Karpas-422 (cell line): ENCODE measurements around the gene MUC7. TPM values are rescaled to one million over a fixed set of nuclear protein-coding genes. Genes with fewer than 3 reads are reported as not detected.
"Not testable (repeated sequence)": the region's sequence is repeated elsewhere in the genome, so short reads cannot be mapped to it uniquely, and the experiment has no call there.

Experiments used
- DNase-seq: peaks from one replicate; pipeline ENCODE4 v3.0.0-alpha.2; 2015
- H2AFZ ChIP-seq: fragments of 200-600 bp; sonication (generic); 2 replicates; pipeline ENCODE4 v1.6.1; 2014; ENCODE audit warnings: antibody characterized with exemption, low read length, mixed read lengths
- H3K27ac ChIP-seq: fragments of 200-600 bp; sonication (generic); 2 replicates; pipeline ENCODE4 v1.5.1; 2014; ENCODE audit warnings: mild to moderate bottlenecking, low read length, moderate library complexity
- H3K27me3 ChIP-seq: fragments of 200-600 bp; sonication (generic); 2 replicates; pipeline ENCODE4 v1.6.1; 2014; ENCODE audit warnings: low read length, mixed read lengths
- H3K36me3 ChIP-seq: fragments of 200-600 bp; sonication (generic); 2 replicates; pipeline ENCODE4 v1.6.1; 2014; ENCODE audit warnings: low read length, mixed read lengths; ENCODE audit not compliant: insufficient read depth
- H3K4me1 ChIP-seq: fragments of 200-600 bp; sonication (generic); 2 replicates; pipeline ENCODE4 v1.6.1; 2014; ENCODE audit warnings: mild to moderate bottlenecking, low read length, mixed read lengths
- H3K4me2 ChIP-seq: fragments of 200-600 bp; sonication (generic); 2 replicates; pipeline ENCODE4 v1.6.1; 2014; ENCODE audit warnings: low read length, low read depth, mild to moderate bottlenecking; ENCODE audit not compliant: poor library complexity, severe bottlenecking
- H3K4me3 ChIP-seq: fragments of 200-600 bp; sonication (generic); 2 replicates; pipeline ENCODE4 v1.5.1; 2014; ENCODE audit warnings: mild to moderate bottlenecking, antibody characterized with exemption, low read length, mixed read lengths
- H3K79me2 ChIP-seq: fragments of 200-600 bp; sonication (generic); 2 replicates; pipeline ENCODE4 v1.6.1; 2014; ENCODE audit warnings: mild to moderate bottlenecking, low read length, mixed read lengths
- H3K9ac ChIP-seq: fragments of 200-600 bp; sonication (generic); 2 replicates; pipeline ENCODE4 v1.6.0; 2014; ENCODE audit warnings: low read length
- H3K9me2 ChIP-seq: fragments of 200-600 bp; sonication (generic), shearing (Covaris generic); replicated peaks from 2 replicates; pipeline ENCODE4 v1.6.0; 2014; ENCODE audit warnings: mild to moderate bottlenecking, low read length, moderate library complexity; ENCODE audit not compliant: insufficient read depth
- H3K9me3 ChIP-seq: fragments of 300-700, 200-600 bp; sonication (generic); 2 replicates; pipeline ENCODE4 v1.6.1; 2014; ENCODE audit warnings: low read length, mixed read lengths
- H4K20me1 ChIP-seq: fragments of 200-600 bp; sonication (generic); 2 replicates; pipeline ENCODE4 v1.6.1; 2014; ENCODE audit warnings: mild to moderate bottlenecking, antibody characterized with exemption, low read length, low read depth; ENCODE audit not compliant: insufficient read depth
- total RNA-seq: library from RNA; depleted of rRNA; stranded (reverse); fragments of >200 nt; shearing (Covaris generic); gene quantifications from 2 replicates; pipeline ENCODE4 v1.2.3, GENCODE V29; 2014; ENCODE audit warnings: low replicate concordance

MUC7 gene
- total RNA-seq, 1 experiment from 2014 or later = not detected

DNA sequence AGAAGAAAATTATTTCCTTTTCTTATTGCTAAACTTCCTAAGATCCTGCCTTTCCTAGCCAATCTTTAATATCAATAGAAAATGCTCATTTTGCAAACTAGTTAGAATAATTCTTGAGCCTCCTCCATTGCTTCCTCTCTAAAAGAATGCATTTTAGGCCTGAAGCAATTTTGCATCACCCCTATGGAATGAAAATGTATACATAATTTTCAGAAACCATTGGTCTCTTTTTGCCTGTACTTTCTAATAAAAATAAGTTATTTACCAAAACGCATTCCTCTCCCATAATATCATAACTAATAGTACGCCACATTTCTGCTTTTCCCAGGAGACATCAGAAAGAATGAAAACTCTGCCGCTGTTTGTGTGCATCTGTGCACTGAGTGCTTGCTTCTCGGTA lies 1.7 kb downstream of the MUC7 start:
- Histone ChIP-seq H3K27ac (no peak overlapping the region), H3K9ac (no peak overlapping the region), H4K20me1 (no peaks in the 10 kb centered on the region), H3K36me3 (no peaks in the 10 kb centered on the region), H3K4me3 (no peak overlapping the region), H3K4me1 (no peaks in the 10 kb centered on the region), H2AFZ (no peak overlapping the region), H3K79me2 (no peaks in the 10 kb centered on the region), H3K4me2 (no peak overlapping the region), H3K9me3 (no peaks in the 10 kb centered on the region), H3K9me2 (no peaks in the 10 kb centered on the region), H3K27me3 (no peaks in the 10 kb centered on the region)
- no peak for DNase-seq

DNA sequence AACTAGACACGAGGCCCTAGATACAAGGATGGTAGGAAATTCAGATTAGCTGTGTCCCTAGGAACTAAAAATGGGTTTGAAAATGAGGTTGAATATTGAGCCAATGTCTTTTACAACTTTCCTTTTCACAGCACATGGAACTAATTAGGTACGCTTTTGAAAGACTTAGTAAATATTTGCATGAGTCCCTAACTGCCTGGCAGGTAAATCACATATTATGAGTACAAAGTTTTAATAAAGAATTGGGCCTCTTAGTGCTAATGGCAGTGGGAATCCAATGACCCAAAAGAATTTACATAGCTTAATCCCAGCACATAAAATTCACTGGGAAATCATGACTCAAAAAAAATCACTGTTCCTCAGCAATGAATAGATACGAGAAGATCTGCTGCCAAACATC lies 16.8 kb downstream of the MUC7 start:
- Histone ChIP-seq H3K27me3 (no peaks in the 10 kb centered on the region), H3K79me2 (no peaks in the 10 kb centered on the region), H3K4me2 (no peak overlapping the region), H3K4me3 (no peak overlapping the region), H2AFZ (no peak overlapping the region), H3K9ac (no peak overlapping the region), H3K36me3 (no peaks in the 10 kb centered on the region), H3K4me1 (no peaks in the 10 kb centered on the region), H3K9me3 (no peaks in the 10 kb centered on the region), H3K9me2 (no peaks in the 10 kb centered on the region), H3K27ac (no peak overlapping the region), H4K20me1 (no peaks in the 10 kb centered on the region)
- no peak for DNase-seq

DNA sequence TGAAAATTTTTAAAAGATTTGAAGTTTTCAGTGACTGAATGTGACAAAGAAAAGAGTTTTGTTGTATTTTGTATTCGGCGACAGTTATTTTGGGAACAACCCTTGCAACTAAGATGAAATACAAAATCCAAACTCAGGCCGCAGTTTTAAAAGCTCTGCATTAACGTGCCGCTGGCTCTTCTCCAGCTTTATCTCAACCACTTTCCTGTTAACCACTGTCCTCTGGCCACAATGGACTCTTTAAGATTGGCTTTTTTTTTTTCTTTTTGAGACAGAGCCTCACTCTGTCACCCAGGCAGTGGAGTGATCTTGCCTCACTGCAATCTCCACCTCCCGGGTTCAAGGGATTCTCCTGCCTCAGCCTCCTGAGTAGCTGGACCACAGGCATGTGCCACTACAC lies 24.2 kb downstream of the MUC7 start:
- Histone ChIP-seq H3K9me2 (no peaks in the 10 kb centered on the region), H3K79me2 (no peaks in the 10 kb centered on the region), H2AFZ (no peak overlapping the region), H3K9me3 (no peaks in the 10 kb centered on the region), H3K4me3 (no peak overlapping the region), H3K4me2 (no peak overlapping the region), H3K9ac (no peak overlapping the region), H4K20me1 (no peaks in the 10 kb centered on the region), H3K27ac (no peak overlapping the region), H3K4me1 (no peaks in the 10 kb centered on the region), H3K27me3 (no peaks in the 10 kb centered on the region), H3K36me3 (no peaks in the 10 kb centered on the region)
- DNase-seq = no peak

DNA sequence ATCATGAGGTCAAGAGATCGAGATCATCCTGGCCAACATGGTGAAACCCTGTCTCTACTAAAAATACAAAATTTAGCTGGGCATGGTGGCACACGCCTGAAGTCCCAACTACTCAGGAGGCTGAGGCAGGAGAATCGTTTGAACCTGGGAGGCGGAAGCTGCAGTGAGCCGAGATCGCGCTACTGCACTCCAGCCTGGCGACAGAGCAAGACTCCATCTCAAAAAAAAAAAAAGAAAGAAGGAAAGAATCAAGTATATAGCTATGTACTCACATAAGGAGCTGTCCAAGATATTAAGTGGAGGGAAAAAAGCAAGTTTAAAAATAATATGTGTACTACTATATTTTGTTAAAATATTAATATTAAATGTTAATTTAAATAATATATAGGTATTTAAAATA lies 29.8 kb downstream of the MUC7 start:
- H3K36me3 ChIP-seq, H2AFZ ChIP-seq, H3K9me3 ChIP-seq, H3K4me2 ChIP-seq, H4K20me1 ChIP-seq, H3K9ac ChIP-seq, H3K27me3 ChIP-seq, H3K9me2 ChIP-seq, H3K4me1 ChIP-seq, H3K4me3 ChIP-seq, H3K27ac ChIP-seq, H3K79me2 ChIP-seq, DNase-seq: not testable (repeated sequence)

- no peaks in the 10 kb centered on the region for H3K79me2 ChIP-seq
- no peaks in the 10 kb centered on the region for H3K36me3 ChIP-seq
- H3K27ac ChIP-seq = no peak overlapping the region
- H3K9ac ChIP-seq = no peak overlapping the region
- H3K9me2 ChIP-seq = no peaks in the 10 kb centered on the region
- H3K4me1 ChIP-seq = no peaks in the 10 kb centered on the region
- no peaks in the 10 kb centered on the region for H3K27me3 ChIP-seq
- H2AFZ ChIP-seq = no peak overlapping the region
- H3K4me2 ChIP-seq = no peak overlapping the region
- DNase-seq = no peak
- no peaks in the 10 kb centered on the region for H3K9me3 ChIP-seq
- H4K20me1 ChIP-seq = no peaks in the 10 kb centered on the region
- no peak overlapping the region for H3K4me3 ChIP-seq
Observed at GRCh38 chr4:70504733-70505132, 32.7 kb downstream of the MUC7 start.

DNA sequence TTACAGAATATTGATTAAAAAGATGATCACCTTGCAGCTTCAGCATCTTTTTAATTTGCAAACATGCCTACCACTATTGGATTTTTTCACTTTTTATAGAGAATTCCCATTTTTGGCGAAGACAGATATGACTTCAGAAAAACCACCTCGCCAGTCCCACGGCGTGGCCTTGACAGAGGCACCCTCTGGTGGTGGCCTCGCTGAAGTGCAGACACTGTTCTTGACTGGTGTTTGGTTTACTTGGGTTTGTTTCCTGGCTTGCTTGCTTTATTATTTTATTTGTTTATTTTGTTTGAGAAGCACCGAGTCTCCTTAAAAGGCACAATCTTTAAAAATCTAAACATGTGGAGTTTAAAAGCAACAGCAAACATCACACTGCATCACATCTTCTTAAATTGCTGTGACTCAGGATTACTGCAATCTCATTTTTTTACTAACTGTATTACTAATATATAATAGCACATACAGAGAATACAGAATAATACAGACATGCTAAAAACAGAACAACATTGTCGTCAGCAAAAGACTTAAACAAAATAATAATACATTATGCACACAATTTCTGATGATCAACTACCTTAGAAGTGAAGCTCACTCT lies 33.3 kb downstream of the MUC7 start:
- no peak overlapping the region for H3K4me3 ChIP-seq
- no peak overlapping the region for H3K9ac ChIP-seq
- H3K4me2 ChIP-seq = no peak overlapping the region
- no peaks in the 10 kb centered on the region for H3K9me3 ChIP-seq
- no peaks in the 10 kb centered on the region for H3K36me3 ChIP-seq
- H3K79me2 ChIP-seq = no peaks in the 10 kb centered on the region
- H3K27ac ChIP-seq = no peak overlapping the region
- no peak overlapping the region for H2AFZ ChIP-seq
- no peaks in the 10 kb centered on the region for H3K9me2 ChIP-seq
- H3K4me1 ChIP-seq = no peaks in the 10 kb centered on the region
- peak; percentile 74 for DNase-seq
- no peaks in the 10 kb centered on the region for H3K27me3 ChIP-seq
- H4K20me1 ChIP-seq = no peaks in the 10 kb centered on the region

DNA sequence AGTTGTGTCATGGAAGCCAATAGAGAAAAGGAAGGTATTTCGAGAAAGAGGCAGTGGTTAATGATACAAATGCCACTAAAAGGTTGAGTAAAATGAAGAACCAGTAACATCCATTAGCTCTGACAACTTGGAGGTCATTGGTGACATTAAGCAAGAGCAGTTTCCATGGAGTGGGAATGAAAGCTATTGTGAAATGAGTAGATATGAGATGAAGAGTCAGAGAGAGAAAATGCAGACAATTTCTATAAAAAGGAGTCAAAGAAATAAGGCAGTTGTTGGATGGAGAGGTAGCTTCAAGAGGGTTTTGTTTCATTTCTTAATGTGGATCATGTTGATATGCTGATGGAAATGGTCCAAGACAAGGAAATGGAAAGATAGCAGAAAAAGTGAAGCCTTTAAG lies 36.8 kb downstream of the MUC7 start:
- H3K9me3 ChIP-seq = no peaks in the 10 kb centered on the region
- no peaks in the 10 kb centered on the region for H3K79me2 ChIP-seq
- no peak overlapping the region for H2AFZ ChIP-seq
- H3K4me3 ChIP-seq = no peak overlapping the region
- no peak for DNase-seq
- H3K27me3 ChIP-seq = no peaks in the 10 kb centered on the region
- H4K20me1 ChIP-seq = no peaks in the 10 kb centered on the region
- H3K36me3 ChIP-seq = no peaks in the 10 kb centered on the region
- H3K27ac ChIP-seq = no peak overlapping the region
- no peaks in the 10 kb centered on the region for H3K9me2 ChIP-seq
- H3K4me2 ChIP-seq = no peak overlapping the region
- H3K9ac ChIP-seq = no peak overlapping the region
- H3K4me1 ChIP-seq = no peaks in the 10 kb centered on the region

DNA sequence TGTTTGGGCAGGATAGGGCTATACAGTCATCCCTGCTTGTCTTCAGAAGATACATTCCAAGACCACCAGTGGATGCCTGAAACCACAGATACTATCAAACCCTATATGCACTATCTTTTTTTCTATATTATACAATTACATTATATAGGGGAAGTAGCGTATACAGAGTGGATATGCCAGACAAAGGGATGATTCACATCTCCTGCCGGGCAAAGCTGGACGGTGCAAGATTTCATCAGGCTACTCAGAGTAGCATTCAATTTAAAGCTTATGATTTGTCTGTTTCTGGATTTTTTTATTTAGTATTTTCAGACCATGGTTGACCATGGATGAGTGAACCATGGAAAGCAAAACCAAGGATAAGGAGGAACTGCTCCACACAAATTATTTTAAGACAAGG lies 39.4 kb downstream of the MUC7 start:
- Histone ChIP-seq H3K9me3 (no peaks in the 10 kb centered on the region), H3K9me2 (no peaks in the 10 kb centered on the region), H3K4me3 (no peak overlapping the region), H2AFZ (no peak overlapping the region), H4K20me1 (no peaks in the 10 kb centered on the region), H3K4me2 (no peak overlapping the region), H3K4me1 (no peaks in the 10 kb centered on the region), H3K79me2 (no peaks in the 10 kb centered on the region), H3K36me3 (no peaks in the 10 kb centered on the region), H3K27me3 (no peaks in the 10 kb centered on the region), H3K27ac (no peak overlapping the region), H3K9ac (no peak overlapping the region)
- DNase-seq = no peak
